ENCODE data around the gene DNAH2. TPM values are rescaled to one million over a fixed set of nuclear protein-coding genes. Genes with fewer than 3 reads are reported as not detected.

DNAH2 gene
- total RNA-seq, 4 donors from 2014 or later, result under 0.01 to 0.22 (median 0.20) TPM; not detected in 1

- intact Hi-C loops (cut with DNase I), result no loop called here
- DNase-seq, result no peak
- no peaks in the 10 kb centered on the region for H3K27me3 ChIP-seq
- H3K27ac ChIP-seq, result no peak overlapping the region
- no peaks in the 10 kb centered on the region for H3K36me3 ChIP-seq
- H3K9me3 ChIP-seq, result no peaks in the 10 kb centered on the region
- no peak overlapping the region for H3K4me3 ChIP-seq (replicated peaks in 1 of 3)
- H3K4me1 ChIP-seq, result no peaks in the 10 kb centered on the region
- 91 to 94% methylated on average over 13 of the region's 13 CpGs for WGBS, 2 donors
- TF ChIP-seq CTCF (IDR thresholded peaks at IDR 0.05) (no peak), POLR2A (IDR thresholded peaks at IDR 0.05) (no peak)
Observed at GRCh38 chr17:7797976-7798375, 80.4 kb downstream of the DNAH2 start.

- no peak overlapping the region for H3K27ac ChIP-seq
- no peak for DNase-seq
- no peak overlapping the region for H3K4me3 ChIP-seq (replicated peaks in 1 of 3)
- no peaks in the 10 kb centered on the region for H3K36me3 ChIP-seq
- H3K9me3 ChIP-seq, result no peaks in the 10 kb centered on the region
- intact Hi-C loops (cut with DNase I), result no loop called here
- WGBS, 2 donors, result 81 to 97% methylated on average over 7 to 13 of the region's 13 CpGs
- peaks cover 0 to 4% of the 10 kb centered on the region in 2 donors for H3K4me1 ChIP-seq
- no peaks in the 10 kb centered on the region for H3K27me3 ChIP-seq
- no peak for TF ChIP-seq POLR2A (IDR thresholded peaks at IDR 0.05)
Observed at GRCh38 chr17:7798839-7799238, 81.3 kb downstream of the DNAH2 start.

GRCh38 chr17:7803981-7804380 is 86.4 kb downstream of the DNAH2 start:
- no peak overlapping the region for H3K27ac ChIP-seq
- TF ChIP-seq CTCF (IDR thresholded peaks at IDR 0.05) (no peak), POLR2A (IDR thresholded peaks at IDR 0.05) (no peak)
- peaks cover 5 to 8% of the 10 kb centered on the region in 2 donors for H3K4me1 ChIP-seq
- WGBS, 2 donors, result 14 to 17% methylated on average over 13 of the region's 13 CpGs
- intact Hi-C loops (cut with DNase I), result no loop called here
- peak; percentile 68 to 76 for DNase-seq
- no peaks in the 10 kb centered on the region for H3K27me3 ChIP-seq
- H3K4me3 ChIP-seq (replicated peaks in 1 of 3), result no peak overlapping the region
- H3K9me3 ChIP-seq, result no peaks in the 10 kb centered on the region
- no peaks in the 10 kb centered on the region for H3K36me3 ChIP-seq

- Histone ChIP-seq H3K27ac (no peak overlapping the region), H3K9me3 (no peaks in the 10 kb centered on the region), H3K4me3 (replicated peaks in 1 of 3) (no peak overlapping the region), H3K36me3 (no peaks in the 10 kb centered on the region), H3K4me1 (peaks cover 5 to 8% of the 10 kb centered on the region in 2 donors), H3K27me3 (no peaks in the 10 kb centered on the region)
- DNase-seq, result no peak
- TF ChIP-seq CTCF (IDR thresholded peaks at IDR 0.05), result no peak
- TF ChIP-seq POLR2A (IDR thresholded peaks at IDR 0.05), result no peak
- intact Hi-C loops (cut with DNase I), result no loop called here
- 78 to 81% methylated on average over 6 of the region's 6 CpGs for WGBS, 2 donors
Observed at GRCh38 chr17:7806587-7806986, 89.0 kb downstream of the DNAH2 start.

- no peak overlapping the region for H3K4me3 ChIP-seq (replicated peaks in 1 of 3)
- H3K4me1 ChIP-seq, result peaks cover 5 to 8% of the 10 kb centered on the region in 2 donors
- no peaks in the 10 kb centered on the region for H3K36me3 ChIP-seq
- WGBS, 2 donors, result 88 to 97% methylated on average over 21 of the region's 21 CpGs
- intact Hi-C loops (cut with DNase I), result no loop called here
- no peaks in the 10 kb centered on the region for H3K27me3 ChIP-seq
- no peaks in the 10 kb centered on the region for H3K9me3 ChIP-seq
- no peak overlapping the region for H3K27ac ChIP-seq
- TF ChIP-seq POLR2A (IDR thresholded peaks at IDR 0.05) (no peak), CTCF (IDR thresholded peaks at IDR 0.05) (no peak)
- no peak for DNase-seq
Observed at GRCh38 chr17:7807206-7807605, 89.7 kb downstream of the DNAH2 start.
